ENCODE data around the gene NPAS3. TPM values are rescaled to one million over a fixed set of nuclear protein-coding genes. Genes with fewer than 3 reads are reported as not detected.

NPAS3 gene
- total and polyA plus RNA-seq, 8 donors, result 0.09 to 0.79 (median 0.56) TPM

- Histone ChIP-seq H3K27me3 (peaks cover 31 to 66% of the 10 kb centered on the region in 2 donors), H3K4me1 (peaks cover 0 to 14% of the 10 kb centered on the region in 2 donors), H3K9me3 (no peaks in the 10 kb centered on the region), H3K4me3 (no peak overlapping the region), H3K27ac (no peak overlapping the region), H3K36me3 (no peaks in the 10 kb centered on the region)
- DNase-seq (no peak), ATAC-seq (no peak)
- no peak for TF ChIP-seq CTCF (IDR thresholded peaks at IDR 0.05)
- intact Hi-C loops (cut with DNase I), result no loop called here
Measured at GRCh38 chr14:32940711-32941667, 2.3 kb downstream of the NPAS3 start.

GRCh38 chr14:32941668-32942065 lies 3.0 kb downstream of the NPAS3 start:
- ATAC-seq, result no peak
- intact Hi-C loops (cut with DNase I), result no loop called here
- H3K27me3 ChIP-seq, result peaks cover 25 to 63% of the 10 kb centered on the region in 2 donors
- no peak for DNase-seq
- no peak overlapping the region for H3K4me3 ChIP-seq
- H3K4me1 ChIP-seq, result peaks cover 0 to 14% of the 10 kb centered on the region in 2 donors
- no peaks in the 10 kb centered on the region for H3K36me3 ChIP-seq
- no peak overlapping the region for H3K27ac ChIP-seq
- H3K9me3 ChIP-seq, result no peaks in the 10 kb centered on the region
- TF ChIP-seq CTCF (IDR thresholded peaks at IDR 0.05), result no peak

GRCh38 chr14:32947081-32947480 lies 8.4 kb downstream of the NPAS3 start:
- Histone ChIP-seq H3K36me3 (no peaks in the 10 kb centered on the region), H3K4me1 (no peaks in the 10 kb centered on the region), H3K4me3 (no peak overlapping the region), H3K27ac (no peak overlapping the region), H3K27me3 (peaks cover 0 to 20% of the 10 kb centered on the region in 2 donors), H3K9me3 (no peaks in the 10 kb centered on the region)
- intact Hi-C loops (cut with DNase I), result no loop called here
- no peak for DNase-seq
- no peak for ATAC-seq
- no peak for TF ChIP-seq CTCF (IDR thresholded peaks at IDR 0.05)

- no peaks in the 10 kb centered on the region for H3K9me3 ChIP-seq
- H3K4me1 ChIP-seq, result no peaks in the 10 kb centered on the region
- no peak for TF ChIP-seq CTCF (IDR thresholded peaks at IDR 0.05)
- H3K27me3 ChIP-seq, result peaks cover 0 to 13% of the 10 kb centered on the region in 2 donors
- H3K36me3 ChIP-seq, result no peaks in the 10 kb centered on the region
- no peak overlapping the region for H3K4me3 ChIP-seq
- ATAC-seq (no peak), DNase-seq (no peak)
- no peak overlapping the region for H3K27ac ChIP-seq
- intact Hi-C loops (cut with DNase I), result no loop called here
Measured at GRCh38 chr14:32947792-32948191, 9.1 kb downstream of the NPAS3 start.

- no peak for TF ChIP-seq CTCF (IDR thresholded peaks at IDR 0.05)
- ATAC-seq (no peak), DNase-seq (no peak)
- no peak overlapping the region for H3K4me3 ChIP-seq
- H3K27me3 ChIP-seq, result peaks cover 0 to 8% of the 10 kb centered on the region in 2 donors
- no peaks in the 10 kb centered on the region for H3K36me3 ChIP-seq
- no peak overlapping the region for H3K27ac ChIP-seq
- H3K4me1 ChIP-seq, result no peaks in the 10 kb centered on the region
- intact Hi-C loops (cut with DNase I), result no loop called here
- no peaks in the 10 kb centered on the region for H3K9me3 ChIP-seq
Measured at GRCh38 chr14:32950584-32950983, 11.9 kb downstream of the NPAS3 start.

All from left lung (tissue), 10 donors.